ENCODE measurements around the gene ADSS2. TPM values are rescaled to one million over a fixed set of nuclear protein-coding genes. Genes with fewer than 3 reads are reported as not detected.
"Not testable (repeated sequence)": the region's sequence is repeated elsewhere in the genome, so short reads cannot be mapped to it uniquely, and the experiment has no call there.

Gene ADSS2
- total RNA-seq, 1 experiment from 2014 or later, result 53.1 TPM

DNA sequence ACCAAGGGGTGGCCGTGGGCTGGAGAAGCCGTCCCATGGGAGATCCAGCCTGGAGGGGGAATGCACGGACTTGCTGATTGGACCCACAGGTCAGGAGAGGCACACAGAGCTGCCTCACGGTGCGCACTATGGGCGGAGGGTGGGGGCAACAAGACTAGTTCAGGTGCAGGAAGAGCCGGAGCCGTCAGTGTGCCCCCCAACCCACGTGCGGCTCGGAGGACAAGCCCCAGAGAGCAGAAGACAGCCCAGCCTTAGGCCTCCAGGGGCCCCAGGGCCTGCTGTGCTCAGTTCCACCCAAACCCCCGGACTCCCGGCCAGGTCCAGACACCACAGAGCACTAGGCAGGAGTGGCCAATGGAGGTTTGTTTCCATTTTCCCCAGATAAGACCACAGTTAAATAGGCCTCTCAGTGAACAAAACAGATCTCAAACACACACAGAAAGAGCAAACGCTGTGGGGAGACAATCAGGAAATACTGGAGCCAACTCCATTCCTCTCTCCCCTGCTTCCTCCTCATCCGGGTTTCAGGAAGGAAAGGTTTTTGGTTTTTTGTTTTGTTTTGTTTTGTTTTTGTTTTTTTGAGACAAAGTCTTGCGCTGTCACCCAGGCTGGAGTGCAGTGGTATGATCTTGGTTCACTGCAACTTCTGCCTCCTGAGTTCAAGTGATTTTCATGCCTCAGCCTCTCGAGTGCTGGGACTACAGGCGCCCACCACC, 84.2 kb downstream of the ADSS2 start:
- no peak for DNase-seq (ENCODE audit: low read depth)

- no peak for DNase-seq (ENCODE audit: low read depth)
Observed at GRCh38 chr1:244365809-244366208, 85.9 kb downstream of the ADSS2 start.

GRCh38 chr1:244365262-244365661, 86.4 kb downstream of the ADSS2 start:
- not testable (repeated sequence) for DNase-seq (ENCODE audit: low read depth)

GRCh38 chr1:244362476-244362875, 89.2 kb downstream of the ADSS2 start:
- no peak for DNase-seq (ENCODE audit: low read depth)

- DNase-seq (ENCODE audit: low read depth), result no peak
Observed at GRCh38 chr1:244361764-244362473, 89.8 kb downstream of the ADSS2 start.

Other genes starting within 250 kb of the ADSS2 start
- 0.10 TPM in 1 of 2 replicates, not detected in the other for gene CATSPERE, start 9.4 kb upstream of the ADSS2 start, total RNA-seq (2014; rRNA removed; shearing (Covaris generic))
- 47.2 and 66.7 TPM in 2 replicates for gene DESI2, start 201.2 kb upstream of the ADSS2 start, total RNA-seq (2014; rRNA removed; shearing (Covaris generic))